GM18867 (cell line): ENCODE measurements around the gene ARPIN.
"Not testable (repeated sequence)": the region's sequence is repeated elsewhere in the genome, so short reads cannot be mapped to it uniquely, and the experiment has no call there.

Experiments used
- ATAC-seq: cut with Tn5 transposase; IDR thresholded peaks from one replicate; pipeline ENCODE4 v1.9.1; 2021; ENCODE audit warnings: mild to moderate bottlenecking, moderate library complexity; ENCODE audit not compliant: unreplicated experiment

The ARPIN gene

GRCh38 chr15:89912674-89913396 lies at the start of gene ARPIN:
Gene ARPIN, minus strand, starts transcription at chr15:89912952. Its CDS starts 117 bp downstream, at chr15:89912835.
- ATAC-seq: no peak

GRCh38 chr15:89958107-89958805 lies 45.5 kb upstream of the ARPIN start:
- no peak for ATAC-seq

- not testable (repeated sequence) for ATAC-seq
Observed at GRCh38 chr15:89955449-89955998, 42.8 kb upstream of the ARPIN start.

- no peak for ATAC-seq
Observed at GRCh38 chr15:89954541-89954940, 41.8 kb upstream of the ARPIN start.

GRCh38 chr15:89948796-89949195 lies 36.0 kb upstream of the ARPIN start:
- no peak for ATAC-seq

GRCh38 chr15:89947385-89947784 lies 34.6 kb upstream of the ARPIN start:
- no peak for ATAC-seq

- no peak for ATAC-seq
Observed at GRCh38 chr15:89946681-89947299, 34.0 kb upstream of the ARPIN start.

GRCh38 chr15:89943721-89944120 lies 31.0 kb upstream of the ARPIN start:
- not testable (repeated sequence) for ATAC-seq

GRCh38 chr15:89939910-89940309 lies 27.2 kb upstream of the ARPIN start:
- ATAC-seq: no peak

- ATAC-seq: not testable (repeated sequence)
Observed at GRCh38 chr15:89939377-89939776, 26.6 kb upstream of the ARPIN start.

- no peak for ATAC-seq
Observed at GRCh38 chr15:89937365-89938350, 24.9 kb upstream of the ARPIN start.

GRCh38 chr15:89936786-89937265 lies 24.1 kb upstream of the ARPIN start:
- ATAC-seq: no peak

- ATAC-seq: no peak
Observed at GRCh38 chr15:89936051-89936785, 23.5 kb upstream of the ARPIN start.

- no peak for ATAC-seq
Observed at GRCh38 chr15:89932880-89933279, 20.1 kb upstream of the ARPIN start.

GRCh38 chr15:89928421-89928820 lies 15.7 kb upstream of the ARPIN start:
- no peak for ATAC-seq

- ATAC-seq: no peak
Observed at GRCh38 chr15:89926158-89926557, 13.4 kb upstream of the ARPIN start.

- no peak for ATAC-seq
Observed at GRCh38 chr15:89917442-89918101, 4.8 kb upstream of the ARPIN start.

- no peak for ATAC-seq
Observed at GRCh38 chr15:89916660-89917059, 3.9 kb upstream of the ARPIN start.

GRCh38 chr15:89912145-89912673 lies 543 bp downstream of the ARPIN start:
- no peak for ATAC-seq
